ENCODE data around the gene DLG2.

GRCh38 chr11:84857746-84858145, 769.4 kb downstream of the DLG2 start:
- TF ChIP-seq CTCF (IDR thresholded peaks at IDR 0.05; ENCODE audit: insufficient read depth, low read length) (no peak), REST (IDR thresholded peaks at IDR 0.05; ENCODE audit: insufficient replicate concordance, low read depth) (no peak), POLR2AphosphoS5 (IDR thresholded peaks at IDR 0.05; ENCODE audit: low read depth) (no peak), GABPA (IDR thresholded peaks at IDR 0.05; ENCODE audit: low read depth) (no peak), SPI1 (IDR thresholded peaks at IDR 0.05; ENCODE audit: borderline replicate concordance, low read depth) (no peak)
